ENCODE data around the gene XRCC1.
"Not testable (repeated sequence)": the region's sequence is repeated elsewhere in the genome, so short reads cannot be mapped to it uniquely, and the experiment has no call there.

XRCC1 gene

GRCh38 chr19:43551399-43552197 is 23.7 kb downstream of the XRCC1 start:
- TF ChIP-seq CTCF (IDR thresholded peaks at IDR 0.05; ENCODE audit: low read depth, low read length, missing control alignments), result no peak
- Histone ChIP-seq H3K4me3 (ENCODE audit: low read depth, low read length) (no peak overlapping the region), H3K27ac (no peak overlapping the region), H3K36me3 (replicated peaks) (peaks cover 21% of the 10 kb centered on the region), H3K27me3 (replicated peaks) (no peaks in the 10 kb centered on the region)
- no peak for DNase-seq
- in situ Hi-C loops (cut with HindIII; ENCODE audit: low pct_ligation_motif_present, low sequenced_read_pairs), result no loop called here

- in situ Hi-C loops (cut with HindIII; ENCODE audit: low pct_ligation_motif_present, low sequenced_read_pairs), result no loop called here
- DNase-seq, result no peak
- Histone ChIP-seq H3K27me3 (replicated peaks) (no peaks in the 10 kb centered on the region), H3K4me3 (ENCODE audit: low read depth, low read length) (no peak overlapping the region), H3K36me3 (replicated peaks) (peaks cover 24% of the 10 kb centered on the region), H3K27ac (no peak overlapping the region)
- no peak for TF ChIP-seq CTCF (IDR thresholded peaks at IDR 0.05; ENCODE audit: low read depth, low read length, missing control alignments)
These were observed 26.6 kb downstream of the XRCC1 start for GRCh38 chr19:43548706-43549105.

GRCh38 chr19:43547926-43548325 is 27.4 kb downstream of the XRCC1 start:
- H3K4me3 ChIP-seq (ENCODE audit: low read depth, low read length); DNase-seq; H3K27ac ChIP-seq; H3K27me3 ChIP-seq (replicated peaks); in situ Hi-C loops (cut with HindIII; ENCODE audit: low pct_ligation_motif_present, low sequenced_read_pairs): not testable (repeated sequence)
- peaks cover 23% of the 10 kb centered on the region for H3K36me3 ChIP-seq (replicated peaks)

- Histone ChIP-seq H3K36me3 (replicated peaks) (peaks cover 16% of the 10 kb centered on the region), H3K4me3 (ENCODE audit: low read depth, low read length) (no peak overlapping the region), H3K27me3 (replicated peaks) (no peaks in the 10 kb centered on the region), H3K27ac (no peak overlapping the region)
- in situ Hi-C loops (cut with HindIII; ENCODE audit: low pct_ligation_motif_present, low sequenced_read_pairs), result no loop called here
- no peak for DNase-seq
- TF ChIP-seq CTCF (IDR thresholded peaks at IDR 0.05; ENCODE audit: low read depth, low read length, missing control alignments), result no peak
These were observed 28.7 kb downstream of the XRCC1 start for GRCh38 chr19:43546581-43546980.

- peaks cover 10% of the 10 kb centered on the region for H3K36me3 ChIP-seq (replicated peaks)
- no peak for TF ChIP-seq CTCF (IDR thresholded peaks at IDR 0.05; ENCODE audit: low read depth, low read length, missing control alignments)
- H3K27me3 ChIP-seq (replicated peaks), result no peaks in the 10 kb centered on the region
- H3K27ac ChIP-seq, result no peak overlapping the region
- in situ Hi-C loops (cut with HindIII; ENCODE audit: low pct_ligation_motif_present, low sequenced_read_pairs), result no loop called here
- H3K4me3 ChIP-seq (ENCODE audit: low read depth, low read length), result no peak overlapping the region
- DNase-seq, result no peak
These were observed 29.3 kb downstream of the XRCC1 start for GRCh38 chr19:43545981-43546380.

- Histone ChIP-seq H3K27me3 (replicated peaks) (no peaks in the 10 kb centered on the region), H3K4me3 (ENCODE audit: low read depth, low read length) (no peak overlapping the region), H3K36me3 (replicated peaks) (peaks cover 6% of the 10 kb centered on the region), H3K27ac (no peak overlapping the region)
- in situ Hi-C loops (cut with HindIII; ENCODE audit: low pct_ligation_motif_present, low sequenced_read_pairs), result no loop called here
- TF ChIP-seq CTCF (IDR thresholded peaks at IDR 0.05; ENCODE audit: low read depth, low read length, missing control alignments), result no peak
- DNase-seq, result no peak
These were observed 30.1 kb downstream of the XRCC1 start for GRCh38 chr19:43545276-43545675.
